Left kidney (tissue), 2 donors: ENCODE measurements around the gene LLGL2. TPM values are rescaled to one million over a fixed set of nuclear protein-coding genes. Genes with fewer than 3 reads are reported as not detected.

ENCODE experiments used
- DNase-seq: peaks from one replicate; pipeline ENCODE4 v3.0.0-alpha.2; 2013
- polyA plus RNA-seq: library from polyadenylated mRNA; unstranded; fragments of 120-200 nt; gene quantifications from one replicate; pipeline ENCODE4 v1.2.1, GENCODE V29; 2013; ENCODE audit not compliant: insufficient read length

LLGL2 gene
- polyA plus RNA-seq, 1 donor = 67.5 TPM

GRCh38 chr17:75612906-75613626 is 87.6 kb downstream of the LLGL2 start:
- DNase-seq = no peak

- no peak for DNase-seq
These were observed 88.5 kb downstream of the LLGL2 start for GRCh38 chr17:75614006-75614405.

- DNase-seq = no peak
These were observed 89.2 kb downstream of the LLGL2 start for GRCh38 chr17:75614556-75615270.

GRCh38 chr17:75615301-75615700 is 89.8 kb downstream of the LLGL2 start:
- no peak for DNase-seq

GRCh38 chr17:75616521-75617122 is 91.1 kb downstream of the LLGL2 start:
- no peak for DNase-seq

GRCh38 chr17:75617218-75617617 is 91.7 kb downstream of the LLGL2 start:
- DNase-seq = no peak

GRCh38 chr17:75617675-75618074 is 92.2 kb downstream of the LLGL2 start:
- no peak for DNase-seq

- DNase-seq = no peak
These were observed 94.3 kb downstream of the LLGL2 start for GRCh38 chr17:75619506-75620431.

- no peak for DNase-seq
These were observed 96.0 kb downstream of the LLGL2 start for GRCh38 chr17:75621489-75621888.

- no peak for DNase-seq
These were observed 96.6 kb downstream of the LLGL2 start for GRCh38 chr17:75622076-75622475.

GRCh38 chr17:75622771-75623273 is 97.3 kb downstream of the LLGL2 start:
- no peak for DNase-seq

GRCh38 chr17:75623386-75623785 is 97.9 kb downstream of the LLGL2 start:
- DNase-seq = no peak

- no peak for DNase-seq
These were observed 98.5 kb downstream of the LLGL2 start for GRCh38 chr17:75624021-75624420.

Other genes with a start within 250 kb of the LLGL2 start
- gene SLC25A19, start 236.3 kb upstream of the LLGL2 start, polyA plus RNA-seq = 7.2 TPM
- 100 TPM for gene GRB2, start 120.0 kb upstream of the LLGL2 start, polyA plus RNA-seq
- gene TMEM94, start 69.1 kb upstream of the LLGL2 start, polyA plus RNA-seq = 97.0 TPM
- 26.6 TPM for gene CASKIN2, start 10.2 kb upstream of the LLGL2 start, polyA plus RNA-seq
- 53.2 TPM for gene TSEN54, start 9.2 kb upstream of the LLGL2 start, polyA plus RNA-seq
- gene MYO15B, start 62.1 kb downstream of the LLGL2 start, polyA plus RNA-seq = 172 TPM
- gene SMIM5, start 107.7 kb downstream of the LLGL2 start, polyA plus RNA-seq = 5.1 TPM
- 45.4 TPM for gene RECQL5, start 141.5 kb downstream of the LLGL2 start, polyA plus RNA-seq
- gene SAP30BP, start 141.6 kb downstream of the LLGL2 start, polyA plus RNA-seq = 102 TPM
- 9.6 TPM for gene ITGB4, start 195.8 kb downstream of the LLGL2 start, polyA plus RNA-seq
- gene GALK1, start 239.5 kb downstream of the LLGL2 start, polyA plus RNA-seq = 25.0 TPM